ENCODE results near the gene GMPPA. TPM values are rescaled to one million over a fixed set of nuclear protein-coding genes. Genes with fewer than 3 reads are reported as not detected.

The GMPPA gene
- total RNA-seq, 2 experiments from 2014 or later, result 25.2 to 28.4 TPM

- H3K9me3 Mint-ChIP-seq, result no peaks in the 10 kb centered on the region
- peak overlapping the region; percentile 76 for H3K4me3 Mint-ChIP-seq
- CTCF ChIA-PET, result interaction anchor here (0.6 to 4.2 kb wide), 3 partner anchors 10 to 134 kb away, joined by 3 to 28 read pairs (median 7); partner anchors contain the start of genes CHPF and TMEM198
- H3K36me3 Mint-ChIP-seq (ENCODE audit: low read depth), result no peaks in the 10 kb centered on the region
- no peak overlapping the region for H3K27ac Mint-ChIP-seq
- DNase-seq, result peak; percentile 82
- H3K4me1 Mint-ChIP-seq (ENCODE audit: low read depth), result peaks cover 8% of the 10 kb centered on the region
- peaks cover 31% of the 10 kb centered on the region for H3K27me3 Mint-ChIP-seq (ENCODE audit: low read depth)
- intact Hi-C loops (cut with micrococcal nuclease), result loop anchor here (1.0 kb wide), 4 partner anchors 9 to 164 kb away; partner anchors contain the start of genes CHPF, GMPPA and STK11IP
Observed at GRCh38 chr2:219552382-219553167, 53.9 kb downstream of the GMPPA start.

- H3K9me3 Mint-ChIP-seq, result no peaks in the 10 kb centered on the region
- H3K4me1 Mint-ChIP-seq (ENCODE audit: low read depth), result peaks cover 8% of the 10 kb centered on the region
- no peak for DNase-seq
- H3K27ac Mint-ChIP-seq, result no peak overlapping the region
- intact Hi-C loops (cut with micrococcal nuclease), result no loop called here
- H3K36me3 Mint-ChIP-seq (ENCODE audit: low read depth), result no peaks in the 10 kb centered on the region
- H3K4me3 Mint-ChIP-seq, result no peak overlapping the region
- peaks cover 31% of the 10 kb centered on the region for H3K27me3 Mint-ChIP-seq (ENCODE audit: low read depth)
- CTCF ChIA-PET, result interaction anchor here (0.6 to 4.2 kb wide), 4 partner anchors 9 to 133 kb away, joined by 3 to 28 read pairs (median 5); partner anchors contain the start of genes CHPF and TMEM198
Observed at GRCh38 chr2:219553168-219553417, 54.4 kb downstream of the GMPPA start.

- Mint-ChIP-seq H3K4me3 (peak overlapping the region; percentile 36), H3K9me3 (no peaks in the 10 kb centered on the region), H3K4me1 (ENCODE audit: low read depth) (peaks cover 8% of the 10 kb centered on the region), H3K27ac (no peak overlapping the region), H3K36me3 (ENCODE audit: low read depth) (no peaks in the 10 kb centered on the region), H3K27me3 (ENCODE audit: low read depth) (peaks cover 31% of the 10 kb centered on the region)
- intact Hi-C loops (cut with micrococcal nuclease), result no loop called here
- CTCF ChIA-PET, result interaction anchor here (0.6 to 4.2 kb wide), 4 partner anchors 9 to 133 kb away, joined by 3 to 28 read pairs (median 5); partner anchors contain the start of genes CHPF and TMEM198
- DNase-seq, result no peak
Observed at GRCh38 chr2:219553463-219553963, 54.8 kb downstream of the GMPPA start.

- H3K4me3 Mint-ChIP-seq, result no peak overlapping the region
- H3K27me3 Mint-ChIP-seq (ENCODE audit: low read depth), result peaks cover 30% of the 10 kb centered on the region
- peaks cover 8% of the 10 kb centered on the region for H3K4me1 Mint-ChIP-seq (ENCODE audit: low read depth)
- H3K36me3 Mint-ChIP-seq (ENCODE audit: low read depth), result no peaks in the 10 kb centered on the region
- intact Hi-C loops (cut with micrococcal nuclease), result no loop called here
- no peak for DNase-seq
- CTCF ChIA-PET, result interaction anchor here (4.2 kb wide), 1 partner anchor 12 kb away, joined by 28 read pairs; the partner anchor contains the start of genes CHPF and TMEM198
- H3K9me3 Mint-ChIP-seq, result no peaks in the 10 kb centered on the region
- no peak overlapping the region for H3K27ac Mint-ChIP-seq
Observed at GRCh38 chr2:219554350-219554749, 55.7 kb downstream of the GMPPA start.

GRCh38 chr2:219555956-219556355 is 57.3 kb downstream of the GMPPA start:
- peaks cover 7% of the 10 kb centered on the region for H3K4me1 Mint-ChIP-seq (ENCODE audit: low read depth)
- no peaks in the 10 kb centered on the region for H3K9me3 Mint-ChIP-seq
- peaks cover 25% of the 10 kb centered on the region for H3K27me3 Mint-ChIP-seq (ENCODE audit: low read depth)
- no peak for DNase-seq
- CTCF ChIA-PET, result interaction anchor here (0.6 kb wide), 1 partner anchor 109 kb away, joined by 4 read pairs; no protein-coding TSS in a partner anchor
- intact Hi-C loops (cut with micrococcal nuclease), result no loop called here
- no peaks in the 10 kb centered on the region for H3K36me3 Mint-ChIP-seq (ENCODE audit: low read depth)
- H3K27ac Mint-ChIP-seq, result no peak overlapping the region
- no peak overlapping the region for H3K4me3 Mint-ChIP-seq

- CTCF ChIA-PET, result interaction anchor here (0.6 kb wide), 1 partner anchor 110 kb away, joined by 4 read pairs; no protein-coding TSS in a partner anchor
- no peaks in the 10 kb centered on the region for H3K9me3 Mint-ChIP-seq
- no peaks in the 10 kb centered on the region for H3K36me3 Mint-ChIP-seq (ENCODE audit: low read depth)
- H3K4me1 Mint-ChIP-seq (ENCODE audit: low read depth), result peaks cover 6% of the 10 kb centered on the region
- intact Hi-C loops (cut with micrococcal nuclease), result no loop called here
- no peak for DNase-seq
- no peak overlapping the region for H3K4me3 Mint-ChIP-seq
- H3K27ac Mint-ChIP-seq, result no peak overlapping the region
- peaks cover 23% of the 10 kb centered on the region for H3K27me3 Mint-ChIP-seq (ENCODE audit: low read depth)
Observed at GRCh38 chr2:219556413-219556812, 57.7 kb downstream of the GMPPA start.

Small RNA genes lying within 50 kb of the gene (microRNA-seq; reads per million reads assigned to microRNA genes)
- not detected for gene MIR3132 (ENCODE audit: borderline microRNAs expressed, borderline replicate concordance)

Other genes starting within 250 kb of the GMPPA start
- gene TUBA4B, start 245.6 kb upstream of the GMPPA start, total RNA-seq, result not detected
- gene TUBA4A, start 245.0 kb upstream of the GMPPA start, total RNA-seq, result 100 to 1,000 TPM; 112 to 116 TPM
- 10 to 100 TPM; 24.6 to 24.9 TPM for gene DNAJB2, start 219.5 kb upstream of the GMPPA start, total RNA-seq
- gene PTPRN, start 189.5 kb upstream of the GMPPA start, total RNA-seq, result not detected
- not detected for gene RESP18, start 166.1 kb upstream of the GMPPA start, total RNA-seq
- 10 to 100 TPM; 67.1 to 74.2 TPM for gene DNPEP, start 111.0 kb upstream of the GMPPA start, total RNA-seq
- gene DES, start 80.5 kb upstream of the GMPPA start, total RNA-seq, result not detected
- 1 to 10 TPM; 1.3 to 1.4 TPM for gene SPEG, start 64.0 kb upstream of the GMPPA start, total RNA-seq
- gene ASIC4, start 15.6 kb downstream of the GMPPA start, total RNA-seq, result not detected
- 1 to 10 TPM; 8.5 to 9.0 TPM for gene CHPF, start 44.9 kb downstream of the GMPPA start, total RNA-seq
- 1 to 10 TPM in 1 of 2 experiments, under 1 TPM in 1; 0.86 to 1.1 TPM for gene TMEM198, start 45.1 kb downstream of the GMPPA start, total RNA-seq
- 1 to 10 TPM; 1.5 to 1.6 TPM for gene OBSL1, start 72.6 kb downstream of the GMPPA start, total RNA-seq
- not detected for gene INHA, start 73.4 kb downstream of the GMPPA start, total RNA-seq
- 10 to 100 TPM; 32.1 TPM for gene STK11IP, start 99.0 kb downstream of the GMPPA start, total RNA-seq
- gene SLC4A3, start 128.7 kb downstream of the GMPPA start, total RNA-seq, result not detected

All from activated naive CD4-positive, alpha-beta T cell treated with anti-CD3 and anti-CD28 coated beads for 36 hours (primary cell).